ENCODE results near the gene POLL. TPM values are rescaled to one million over a fixed set of nuclear protein-coding genes. Genes with fewer than 3 reads are reported as not detected.

Gene POLL
- total and polyA plus RNA-seq, 11 donors: 12.3 to 21.6 (median 17.7) TPM

DNA sequence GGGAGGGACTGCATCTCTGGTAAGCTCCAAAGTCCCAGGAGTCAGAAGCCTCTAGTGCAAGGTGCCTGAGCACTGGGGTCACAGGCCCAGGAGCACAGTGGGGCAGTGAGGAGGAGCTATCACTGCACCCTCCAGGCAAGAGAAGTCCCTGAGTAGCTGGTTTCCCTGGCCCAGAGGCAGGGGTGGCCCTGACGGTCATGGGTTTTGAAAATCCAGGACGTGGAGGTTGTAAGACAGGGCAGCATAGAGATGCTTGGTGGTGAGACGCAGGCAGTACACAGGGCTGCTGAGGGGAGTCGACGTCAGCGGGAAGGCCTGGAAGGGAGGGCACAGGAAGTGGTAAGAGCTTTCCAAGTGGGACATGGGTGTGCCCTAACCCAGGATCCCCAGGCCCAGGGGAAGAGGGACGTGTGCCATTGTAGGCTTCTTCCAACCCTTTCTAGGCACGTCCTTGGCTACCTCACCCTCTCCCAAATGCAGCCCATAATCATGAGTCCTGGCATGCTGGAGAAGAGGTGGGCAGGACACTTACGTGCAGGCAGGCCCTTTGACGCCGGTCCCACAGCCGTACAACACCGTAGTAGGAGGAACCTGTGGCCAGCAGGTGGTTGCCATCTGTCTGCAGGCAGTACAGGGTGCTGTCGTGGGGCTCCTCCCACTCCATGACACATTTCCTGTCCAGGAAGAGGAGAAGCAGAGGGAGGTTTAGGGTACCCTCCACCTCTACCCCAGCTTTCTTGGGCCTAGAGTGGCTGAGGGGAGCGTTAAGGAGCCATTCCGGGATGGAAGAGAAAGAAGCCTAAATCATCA is 23.2 kb upstream of the POLL start:
- Histone ChIP-seq H3K27ac (no peak overlapping the region), H3K36me3 (peaks cover 0 to 72% (median 49%) of the 10 kb centered on the region in 9 donors), H3K27me3 (no peaks in the 10 kb centered on the region), H3K4me3 (no peak overlapping the region), H3K4me1 (peaks cover 0 to under 1% (median 0%) of the 10 kb centered on the region in 12 donors), H3K9me3 (no peaks in the 10 kb centered on the region)
- ATAC-seq (peak in 3 of 4 donors; percentile 7 to 45 (median 31)), DNase-seq (no peak)
- 64 to 75% (median 67%) methylated on average over 16 of the region's 16 CpGs for WGBS, 4 donors
- intact Hi-C loops (cut with DNase I): no loop called here
- TF ChIP-seq POLR2A (IDR thresholded peaks at IDR 0.05): no peak
- TF ChIP-seq, protein P1, sequence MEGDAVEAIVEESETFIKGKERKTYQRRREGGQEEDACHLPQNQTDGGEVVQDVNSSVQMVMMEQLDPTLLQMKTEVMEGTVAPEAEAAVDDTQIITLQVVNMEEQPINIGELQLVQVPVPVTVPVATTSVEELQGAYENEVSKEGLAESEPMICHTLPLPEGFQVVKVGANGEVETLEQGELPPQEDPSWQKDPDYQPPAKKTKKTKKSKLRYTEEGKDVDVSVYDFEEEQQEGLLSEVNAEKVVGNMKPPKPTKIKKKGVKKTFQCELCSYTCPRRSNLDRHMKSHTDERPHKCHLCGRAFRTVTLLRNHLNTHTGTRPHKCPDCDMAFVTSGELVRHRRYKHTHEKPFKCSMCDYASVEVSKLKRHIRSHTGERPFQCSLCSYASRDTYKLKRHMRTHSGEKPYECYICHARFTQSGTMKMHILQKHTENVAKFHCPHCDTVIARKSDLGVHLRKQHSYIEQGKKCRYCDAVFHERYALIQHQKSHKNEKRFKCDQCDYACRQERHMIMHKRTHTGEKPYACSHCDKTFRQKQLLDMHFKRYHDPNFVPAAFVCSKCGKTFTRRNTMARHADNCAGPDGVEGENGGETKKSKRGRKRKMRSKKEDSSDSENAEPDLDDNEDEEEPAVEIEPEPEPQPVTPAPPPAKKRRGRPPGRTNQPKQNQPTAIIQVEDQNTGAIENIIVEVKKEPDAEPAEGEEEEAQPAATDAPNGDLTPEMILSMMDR (IDR thresholded peaks at IDR 0.05): no peak

GRCh38 chr10:101609481-101609880 is 21.4 kb upstream of the POLL start:
- Histone ChIP-seq H3K9me3 (no peaks in the 10 kb centered on the region), H3K27me3 (no peaks in the 10 kb centered on the region), H3K4me1 (no peaks in the 10 kb centered on the region), H3K36me3 (peaks cover 0 to 81% (median 61%) of the 10 kb centered on the region in 9 donors), H3K4me3 (no peak overlapping the region), H3K27ac (no peak overlapping the region)
- DNase-seq (no peak), ATAC-seq (no peak)
- intact Hi-C loops (cut with DNase I): loop anchor here in 2 of 10 donors (10.0 kb wide), 2 partner anchors 85 to 465 kb away; partner anchors contain the start of gene FBXW4 (in 1 of the 2)
- no peak for TF ChIP-seq POLR2A (IDR thresholded peaks at IDR 0.05)
- TF ChIP-seq, protein P1 (IDR thresholded peaks at IDR 0.05): no peak
- WGBS, 4 donors: 77 to 81% (median 81%) methylated on average over 3 to 4 of the region's 4 CpGs

GRCh38 chr10:101607124-101607523 is 19.1 kb upstream of the POLL start:
- DNase-seq (no peak), ATAC-seq (no peak)
- H3K36me3 ChIP-seq: peaks cover 0 to 84% (median 59%) of the 10 kb centered on the region in 9 donors
- H3K4me1 ChIP-seq: peaks cover 0 to 9% (median 0%) of the 10 kb centered on the region in 12 donors
- no peak overlapping the region for H3K4me3 ChIP-seq
- H3K9me3 ChIP-seq: no peaks in the 10 kb centered on the region
- WGBS, 4 donors: 35 to 51% (median 50%) methylated on average over 2 of the region's 2 CpGs
- intact Hi-C loops (cut with DNase I): loop anchor here in 2 of 10 donors (10.0 kb wide), 2 partner anchors 88 to 468 kb away; partner anchors contain the start of gene FBXW4 (in 1 of the 2)
- no peaks in the 10 kb centered on the region for H3K27me3 ChIP-seq
- no peak overlapping the region for H3K27ac ChIP-seq
- TF ChIP-seq POLR2A (IDR thresholded peaks at IDR 0.05): no peak
- TF ChIP-seq, protein P1 (IDR thresholded peaks at IDR 0.05): no peak

- Histone ChIP-seq H3K27me3 (no peaks in the 10 kb centered on the region), H3K36me3 (peaks cover 0 to 45% (median 21%) of the 10 kb centered on the region in 9 donors), H3K4me3 (no peak overlapping the region), H3K27ac (no peak overlapping the region), H3K9me3 (no peaks in the 10 kb centered on the region), H3K4me1 (peaks cover 0 to 16% (median 4%) of the 10 kb centered on the region in 12 donors)
- ATAC-seq: peak; percentile 69 to 89 (median 82)
- TF ChIP-seq, protein P1 (IDR thresholded peaks at IDR 0.05): peak; percentile 69 to 94 (median 83)
- no peak for TF ChIP-seq POLR2A (IDR thresholded peaks at IDR 0.05)
- DNase-seq: peak; percentile 37 to 78 (median 63)
- intact Hi-C loops (cut with DNase I): loop anchor here (1.0 to 10.0 kb wide), 7 partner anchors 92 to 472 kb away; partner anchors contain the start of genes FBXW4 (in 1 of the 10) and NPM3 (in 1 of the 10)
- WGBS, 4 donors: 45 to 61% (median 53%) methylated on average over 4 to 6 of the region's 6 CpGs
Measured at GRCh38 chr10:101602761-101603398, 14.8 kb upstream of the POLL start.

Measured in heart left ventricle (tissue), 16 donors.